GM12891 (cell line): ENCODE results near the gene BABAM2.

Experiments
- POLR2A ChIP-seq: IDR thresholded peaks from 2 replicates; pipeline ENCODE4 v1.6.1; 2011; ENCODE audit warnings: low read depth, low read length, control low read depth
- POLR2AphosphoS5 ChIP-seq: IDR thresholded peaks from 2 replicates; pipeline ENCODE4 v1.6.1; 2011; ENCODE audit warnings: low read depth, low read length, control low read depth
- TAF1 ChIP-seq: IDR thresholded peaks from 2 replicates; pipeline ENCODE4 v1.6.1; 2011; ENCODE audit warnings: low read depth, low read length, control low read depth

- TF ChIP-seq POLR2AphosphoS5 (no peak), TAF1 (no peak), POLR2A (no peak)
Measured at GRCh38 chr2:28325567-28326468, 435.3 kb downstream of the BABAM2 start.
